Islet of Langerhans (tissue), 1 donor: ENCODE results near the gene BPIFB2.

Experiments
- FAIRE-seq: peaks from one replicate; lab custom pipeline; 2011; peaks lifted over from hg19 to GRCh38; lab: Jason Lieb, UNC

BPIFB2 gene

DNA sequence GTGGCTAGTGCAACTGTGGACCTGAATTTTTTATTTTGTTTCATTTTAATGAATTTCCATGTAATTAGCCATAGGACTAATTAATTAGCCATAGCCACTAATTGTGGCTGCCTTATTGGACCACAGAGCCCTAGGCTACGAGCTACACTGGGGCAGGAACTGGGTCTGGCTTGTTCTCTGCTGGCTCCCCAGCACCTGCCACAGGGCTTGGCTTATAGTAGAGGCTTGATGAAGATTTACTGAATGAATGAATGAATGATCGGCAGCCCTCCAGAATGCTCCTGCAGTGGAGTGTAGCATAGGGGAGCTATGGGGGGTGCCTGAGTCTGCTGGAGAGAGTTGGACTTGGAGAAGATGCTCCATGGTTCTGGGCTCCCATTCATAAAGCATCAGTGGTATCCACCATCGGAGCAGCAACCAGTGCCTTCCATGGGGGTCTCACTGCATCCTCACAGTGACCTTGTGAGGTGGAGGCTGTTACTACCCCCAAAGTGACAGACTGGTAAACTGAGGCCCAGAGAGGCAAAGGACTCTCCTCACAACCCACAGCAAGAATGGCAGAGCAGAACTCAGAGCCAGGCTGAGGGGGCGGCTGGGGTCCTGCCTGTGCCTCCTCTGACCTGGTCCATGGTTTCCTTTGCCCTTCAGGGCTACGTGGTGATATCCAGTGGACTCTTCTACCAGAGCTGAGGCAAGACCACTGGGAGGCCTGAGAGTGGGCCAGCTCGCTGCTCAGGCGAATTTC lies 15.4 kb downstream of the BPIFB2 start:
- FAIRE-seq, result no peak

DNA sequence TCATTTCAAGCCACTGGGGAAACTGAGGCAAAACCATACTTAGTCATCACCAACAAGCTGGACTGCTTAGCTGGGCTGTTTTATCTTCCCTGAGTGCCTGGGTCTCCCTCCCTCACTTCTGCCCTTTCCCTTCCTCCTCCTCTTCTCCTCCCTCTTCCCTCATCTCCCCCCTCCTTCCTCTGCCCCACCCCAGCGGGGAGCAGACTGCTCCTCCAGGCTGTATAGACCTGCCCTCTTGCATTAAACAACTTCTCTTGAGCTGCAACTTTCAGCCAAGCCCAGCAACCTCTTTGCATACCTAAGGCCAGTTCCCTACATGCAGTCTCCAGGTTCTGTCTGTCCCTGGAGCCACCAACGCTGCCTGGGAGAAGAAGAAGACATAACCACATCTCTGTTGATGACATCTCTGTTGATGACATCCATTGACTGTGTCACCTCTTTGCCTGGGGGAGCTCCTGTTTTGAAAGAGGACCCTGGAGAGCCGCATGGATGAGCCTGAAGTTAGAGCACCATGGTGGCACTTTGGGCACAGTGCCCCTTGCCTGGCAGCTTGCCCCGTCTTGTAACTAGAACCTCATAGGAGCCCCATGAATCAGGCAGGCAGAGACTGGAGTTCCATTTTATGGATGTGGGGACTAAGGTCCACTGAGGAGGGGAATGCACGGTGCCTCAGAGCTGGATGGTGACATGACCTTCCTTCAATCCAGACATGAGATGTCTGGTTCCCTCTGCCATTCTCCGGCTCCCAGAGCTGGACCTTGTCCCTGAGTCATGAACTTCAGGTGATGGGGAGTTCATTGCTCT lies 16.1 kb downstream of the BPIFB2 start:
- no peak for FAIRE-seq

DNA sequence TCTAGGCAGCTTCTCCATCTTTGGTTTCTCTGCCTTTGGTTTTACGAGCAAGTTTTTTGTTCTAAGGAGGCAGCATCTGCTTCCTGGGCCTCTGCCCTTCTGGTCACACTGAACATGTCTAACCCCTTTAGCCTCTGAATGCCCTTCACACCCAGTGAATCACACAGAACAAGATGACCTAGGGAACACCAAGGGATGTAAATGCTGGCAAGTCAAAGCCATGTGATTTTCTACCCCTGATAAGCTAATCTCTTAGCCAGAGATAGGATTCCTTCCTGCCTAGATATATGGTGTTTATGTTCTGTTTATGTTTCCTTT lies 16.7 kb downstream of the BPIFB2 start:
- FAIRE-seq, result no peak

DNA sequence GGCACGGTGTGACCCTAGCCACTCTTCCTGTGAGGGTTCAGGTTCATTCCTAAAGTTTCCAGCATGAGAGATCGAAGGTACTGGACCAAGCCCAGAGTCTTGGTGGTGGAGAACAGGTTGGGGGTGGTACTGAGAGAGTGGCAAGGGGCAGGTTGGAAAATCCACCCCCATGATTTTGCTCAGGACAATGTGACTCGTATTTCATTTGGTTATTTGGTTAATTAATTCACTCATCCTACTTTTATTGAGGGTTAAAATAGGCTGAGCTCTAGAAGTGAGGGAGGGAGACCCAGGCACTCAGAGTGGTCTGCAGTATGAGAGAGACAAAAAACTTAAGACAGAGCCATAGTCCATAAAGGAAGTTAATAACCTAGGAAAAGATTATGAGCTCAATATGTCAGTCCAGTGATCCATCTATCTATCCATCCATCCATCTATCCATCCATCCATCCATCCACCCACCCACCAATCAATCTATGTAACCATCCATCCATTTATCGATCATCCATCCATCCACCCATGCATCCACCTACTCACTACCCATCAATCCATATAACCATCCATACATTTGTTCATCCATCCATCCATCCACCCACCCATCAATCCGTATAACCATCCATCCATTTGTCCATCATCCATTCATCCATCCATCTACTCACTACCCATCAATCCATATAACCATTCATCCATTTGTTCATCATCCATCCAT lies 17.3 kb downstream of the BPIFB2 start:
- no peak for FAIRE-seq

DNA sequence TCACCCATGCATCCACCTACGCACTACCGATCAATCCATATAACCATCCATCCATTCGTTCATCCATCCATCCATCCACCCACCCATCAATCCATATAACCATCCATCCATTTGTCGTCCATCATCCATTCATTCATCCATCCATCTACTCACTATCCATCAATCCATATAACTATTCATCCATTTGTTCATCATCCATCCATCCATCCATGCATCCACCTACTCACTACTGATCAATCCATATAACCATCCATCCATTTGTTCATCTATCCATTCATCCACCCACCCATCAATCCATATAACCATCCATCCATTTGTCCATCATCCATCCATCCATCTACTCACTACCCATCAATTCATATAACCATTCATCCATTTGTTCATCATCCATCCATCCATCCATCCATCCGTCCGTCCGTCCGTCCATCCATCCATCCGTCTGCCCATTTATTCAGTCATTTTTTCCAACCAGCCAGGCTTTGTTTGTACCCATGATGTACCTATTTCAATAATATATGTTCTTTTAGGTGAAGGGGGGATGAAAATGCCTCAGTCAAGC lies 17.9 kb downstream of the BPIFB2 start:
- FAIRE-seq, result no peak

DNA sequence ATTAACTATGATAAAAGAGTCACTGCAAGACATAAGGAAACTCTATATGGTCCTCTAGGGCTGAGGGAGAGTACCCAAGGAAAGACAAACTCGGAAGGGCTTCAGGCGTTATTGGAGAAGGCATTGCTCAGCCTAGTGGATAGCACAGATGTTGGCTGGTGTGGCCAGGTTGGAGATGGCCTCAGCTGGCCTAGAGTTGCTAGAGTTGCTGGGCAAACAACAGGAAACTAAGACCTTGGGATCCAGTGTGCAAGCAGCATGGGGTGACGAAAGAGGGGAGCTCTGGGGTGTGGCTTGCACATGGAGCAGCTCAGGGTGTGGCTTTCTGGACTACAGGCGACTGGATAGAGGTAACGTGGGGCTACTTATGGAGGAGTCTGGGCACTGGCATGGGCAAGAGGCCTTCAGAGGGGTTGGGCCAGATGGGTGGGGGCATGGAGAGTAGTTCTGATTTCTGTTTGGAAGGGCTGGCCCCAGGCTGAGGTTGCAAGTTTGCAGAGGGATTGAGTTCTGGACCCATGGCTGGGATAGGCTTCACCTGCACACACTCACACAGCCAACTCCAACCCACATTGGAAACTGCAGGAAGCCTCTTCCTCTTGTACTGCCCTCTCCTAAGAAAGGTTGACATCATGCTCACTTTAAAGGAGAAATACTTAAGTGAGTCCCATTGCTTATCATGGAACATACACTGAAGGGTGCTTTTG lies 18.7 kb downstream of the BPIFB2 start:
- FAIRE-seq, result no peak

DNA sequence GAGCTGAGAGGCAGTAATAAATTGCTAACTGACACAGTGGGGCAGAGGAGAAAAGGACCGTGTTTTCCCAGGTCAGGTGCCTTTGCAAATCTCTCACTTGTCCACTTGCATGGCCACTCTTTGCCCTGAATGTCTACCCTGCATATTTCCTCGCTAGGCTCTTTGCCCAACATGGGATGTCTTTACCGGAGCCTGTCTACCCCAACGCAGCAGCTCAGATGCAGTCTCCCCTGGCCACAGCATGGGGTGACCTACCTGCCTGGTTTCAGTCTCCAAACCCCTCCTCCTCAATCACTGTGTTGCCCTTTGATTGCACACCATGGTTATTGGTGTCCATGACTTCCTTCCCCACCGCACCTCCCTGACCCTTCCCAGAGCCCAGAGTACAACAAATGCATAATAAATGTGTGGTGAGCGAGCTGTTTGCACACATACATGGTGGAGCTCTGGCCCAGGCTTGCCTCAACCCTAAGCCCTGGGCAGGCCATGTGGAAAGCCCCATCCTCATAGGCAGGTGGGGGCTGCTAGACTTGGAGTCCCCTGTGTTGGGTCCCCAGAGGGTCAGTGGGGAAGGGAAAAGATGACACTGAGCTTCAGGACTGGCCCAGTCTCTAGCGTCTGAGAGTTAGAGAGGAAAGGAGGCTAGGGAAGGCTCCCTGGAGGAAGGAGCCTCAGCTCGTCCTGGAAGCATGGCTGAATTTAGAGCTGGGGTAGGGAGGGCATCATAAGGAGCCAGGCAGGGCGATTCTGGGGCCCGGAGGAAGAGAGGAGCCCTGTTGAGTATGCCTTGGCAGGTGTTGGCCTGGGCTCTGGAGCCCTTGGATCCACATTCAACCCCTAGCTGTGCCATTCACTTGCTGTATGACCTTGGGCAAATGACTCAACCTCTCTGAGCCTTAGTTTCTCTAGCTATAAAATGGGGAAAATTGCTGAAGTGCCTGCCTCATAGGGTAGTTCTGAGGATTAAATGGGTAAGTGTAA lies 19.6 kb downstream of the BPIFB2 start:
- FAIRE-seq, result no peak

DNA sequence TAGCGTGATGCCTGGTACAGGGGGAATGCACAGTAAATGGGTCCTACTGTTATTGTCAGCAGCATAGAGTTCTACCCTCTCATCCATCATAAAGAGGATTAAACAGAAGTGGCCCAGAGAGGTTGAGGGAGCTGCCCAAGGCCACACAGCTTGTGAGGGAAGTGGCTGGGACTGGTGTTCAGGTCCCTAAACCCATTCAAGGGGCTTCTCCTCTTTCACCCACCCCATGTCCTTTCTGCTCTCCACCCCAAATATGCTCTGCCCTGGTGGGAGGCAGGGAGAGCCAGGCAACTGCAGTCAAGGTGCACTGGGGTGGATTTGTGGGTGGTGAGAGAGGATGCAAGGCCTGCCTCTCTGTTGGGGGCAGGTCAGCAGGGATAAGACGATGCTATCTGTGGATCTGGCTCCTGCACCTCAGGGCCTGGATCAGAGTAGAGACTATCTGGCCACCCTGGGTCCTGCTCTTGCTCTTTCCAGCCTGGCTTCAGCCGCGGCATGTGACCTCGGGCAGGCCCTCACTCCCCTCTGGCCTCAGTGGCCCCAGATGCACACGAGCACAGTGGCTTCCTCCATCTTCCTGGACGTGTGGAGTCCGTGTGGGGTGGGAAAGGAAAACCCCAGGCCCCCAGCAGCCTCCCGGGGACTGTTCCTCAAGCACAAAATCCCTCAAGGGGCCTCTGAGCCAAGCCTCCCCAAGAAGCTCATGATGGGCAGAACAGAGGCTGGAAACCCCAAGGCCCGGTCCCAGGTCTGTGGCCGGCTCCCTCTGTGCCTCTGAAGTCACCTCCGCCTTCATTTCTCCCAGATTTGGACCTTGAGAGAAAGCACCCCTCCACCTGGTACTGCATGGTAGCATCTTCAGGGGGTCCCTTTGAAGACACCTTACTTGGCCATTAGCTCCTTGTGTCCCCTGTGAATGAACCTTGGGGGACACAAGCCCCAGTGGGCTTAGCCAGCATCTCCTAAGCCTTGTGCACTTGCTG lies 20.6 kb downstream of the BPIFB2 start:
- FAIRE-seq, result no peak

DNA sequence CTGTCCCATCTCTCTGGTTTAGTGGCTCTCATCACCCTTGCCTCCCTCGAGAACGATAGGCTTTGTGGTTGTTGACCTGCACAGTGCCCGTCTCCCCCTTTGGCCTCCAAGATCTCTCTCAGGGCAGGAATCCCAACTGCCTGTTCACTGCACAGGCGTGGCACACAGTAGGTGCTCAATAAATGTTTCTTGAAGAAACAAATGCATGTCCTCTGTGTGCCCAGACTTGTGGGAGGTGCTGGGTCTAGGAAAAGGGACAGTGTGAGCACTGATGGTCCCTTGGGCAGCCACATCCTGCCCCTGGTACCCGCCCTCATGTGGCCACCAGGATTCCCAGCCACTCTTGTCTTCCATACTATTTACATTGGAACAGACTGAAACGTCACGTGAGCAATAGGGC lies 21.4 kb downstream of the BPIFB2 start:
- no peak for FAIRE-seq

DNA sequence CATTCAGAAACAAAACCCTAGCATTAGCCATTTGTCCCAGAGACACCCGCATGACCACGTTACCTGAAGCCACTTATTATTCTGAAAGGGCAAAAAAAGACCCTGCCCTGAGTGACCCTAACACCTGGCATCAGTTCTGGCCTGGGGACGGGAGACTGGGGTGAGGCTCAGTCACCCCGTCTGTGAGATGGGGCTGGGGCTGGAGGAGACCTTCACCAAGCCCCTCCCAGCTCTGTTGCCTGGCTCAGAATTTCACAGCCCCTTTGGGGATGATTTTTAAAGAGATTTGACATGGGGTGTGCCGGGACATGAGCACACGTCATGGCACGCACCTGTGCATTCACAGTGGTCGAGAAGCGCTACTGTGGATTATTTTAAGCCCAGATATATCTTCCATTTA lies 22.6 kb downstream of the BPIFB2 start:
- no peak for FAIRE-seq

DNA sequence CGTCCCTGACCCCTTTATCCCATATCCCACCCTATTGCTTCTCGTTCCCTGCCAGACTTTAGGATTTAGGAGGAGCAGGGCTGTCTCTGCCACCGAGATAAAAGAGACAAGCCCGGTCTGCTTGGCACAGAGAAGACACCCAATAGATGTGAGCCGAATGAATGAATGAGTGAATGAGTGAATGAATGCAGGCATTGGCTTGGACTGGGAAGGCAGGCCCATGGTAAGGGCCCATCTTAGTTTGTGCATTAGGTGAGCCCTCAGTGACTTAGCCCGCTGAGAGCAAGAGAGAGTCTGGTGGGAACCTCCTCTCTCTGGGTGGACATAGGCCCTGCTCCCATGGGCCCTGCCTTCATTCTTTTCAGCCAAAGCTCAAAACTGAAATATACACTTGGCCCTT lies 23.1 kb downstream of the BPIFB2 start:
- FAIRE-seq, result no peak

DNA sequence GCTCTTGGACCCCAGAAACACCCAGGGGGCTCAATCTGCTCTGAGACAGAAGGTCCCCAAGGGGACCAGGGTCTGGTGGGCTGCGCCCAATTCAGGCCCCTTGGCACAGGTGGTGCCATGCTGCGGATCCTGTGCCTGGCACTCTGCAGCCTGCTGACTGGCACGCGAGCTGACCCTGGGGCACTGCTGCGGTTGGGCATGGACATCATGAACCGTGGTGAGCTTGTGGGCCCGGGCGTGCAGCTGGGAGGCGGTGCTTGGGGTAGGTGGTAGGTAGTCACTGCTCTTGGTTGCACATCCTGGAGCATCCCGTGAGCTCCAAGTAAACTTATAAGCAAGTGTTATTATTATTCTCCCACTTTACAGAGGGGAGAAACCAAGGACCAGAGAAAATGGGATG lies 24.0 kb downstream of the BPIFB2 start, which contains the start of gene BPIFB6:
Gene BPIFB6 (plus strand): TSS at position 118 of the 400 bp plus-strand sequence. CDS start 0 bp downstream, at position 118.
- no peak for FAIRE-seq

DNA sequence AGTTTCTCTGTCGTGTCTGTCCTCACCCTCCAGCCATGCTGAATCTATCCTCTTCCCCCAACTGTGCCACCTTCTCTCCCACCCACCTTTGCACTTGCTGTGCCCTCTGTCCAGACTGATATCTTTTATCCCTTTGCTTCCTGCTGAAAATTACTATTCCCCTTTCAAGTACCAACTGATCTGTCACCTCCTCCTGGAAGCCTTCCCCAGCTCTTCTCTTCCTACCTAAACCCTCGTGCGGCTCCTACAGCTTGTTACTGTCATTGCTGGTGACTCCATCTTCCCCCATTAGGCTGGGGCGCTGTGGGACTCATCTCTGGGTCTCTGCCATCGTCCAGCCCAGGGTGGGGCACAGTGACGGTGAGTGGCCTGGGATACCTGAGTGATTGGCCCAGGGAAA lies 25.1 kb downstream of the BPIFB2 start:
- no peak for FAIRE-seq

DNA sequence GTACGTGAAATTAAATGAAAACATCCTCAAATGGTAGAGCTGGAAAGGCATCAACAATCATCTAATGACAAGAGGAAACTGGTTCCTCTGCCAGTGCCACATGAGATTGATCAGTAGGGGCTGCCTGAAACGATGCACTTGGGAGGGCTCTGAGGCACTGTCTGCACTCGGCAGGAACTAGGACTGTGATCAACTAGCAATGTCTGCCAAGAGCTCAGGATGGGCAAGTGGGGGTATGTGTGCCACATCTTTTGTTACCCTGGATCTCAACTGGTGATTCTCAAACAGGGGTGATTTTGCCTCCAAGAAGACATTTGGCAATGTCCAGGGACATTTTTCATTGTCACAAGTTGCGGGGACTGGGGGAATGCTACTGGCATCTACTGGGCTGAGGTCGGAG lies 25.9 kb downstream of the BPIFB2 start:
- no peak for FAIRE-seq

DNA sequence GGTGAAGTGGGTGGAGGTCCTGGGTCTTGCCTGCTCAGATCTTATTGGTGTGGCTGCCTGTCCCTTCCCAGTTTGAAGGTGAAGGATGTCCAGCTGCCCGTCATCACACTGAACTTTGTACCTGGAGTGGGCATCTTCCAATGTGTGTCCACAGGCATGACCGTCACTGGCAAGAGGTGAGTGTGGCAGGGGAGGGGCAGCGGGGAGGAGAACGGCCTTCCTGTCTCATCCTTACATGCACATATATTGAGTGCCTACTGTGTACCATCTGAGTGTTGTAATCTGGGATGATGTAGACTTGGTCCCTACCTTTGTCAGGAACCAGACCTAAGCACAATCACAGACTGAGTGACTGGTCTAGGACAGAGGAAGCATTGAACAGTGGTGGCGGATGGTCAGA lies 26.6 kb downstream of the BPIFB2 start:
- FAIRE-seq, result no peak

DNA sequence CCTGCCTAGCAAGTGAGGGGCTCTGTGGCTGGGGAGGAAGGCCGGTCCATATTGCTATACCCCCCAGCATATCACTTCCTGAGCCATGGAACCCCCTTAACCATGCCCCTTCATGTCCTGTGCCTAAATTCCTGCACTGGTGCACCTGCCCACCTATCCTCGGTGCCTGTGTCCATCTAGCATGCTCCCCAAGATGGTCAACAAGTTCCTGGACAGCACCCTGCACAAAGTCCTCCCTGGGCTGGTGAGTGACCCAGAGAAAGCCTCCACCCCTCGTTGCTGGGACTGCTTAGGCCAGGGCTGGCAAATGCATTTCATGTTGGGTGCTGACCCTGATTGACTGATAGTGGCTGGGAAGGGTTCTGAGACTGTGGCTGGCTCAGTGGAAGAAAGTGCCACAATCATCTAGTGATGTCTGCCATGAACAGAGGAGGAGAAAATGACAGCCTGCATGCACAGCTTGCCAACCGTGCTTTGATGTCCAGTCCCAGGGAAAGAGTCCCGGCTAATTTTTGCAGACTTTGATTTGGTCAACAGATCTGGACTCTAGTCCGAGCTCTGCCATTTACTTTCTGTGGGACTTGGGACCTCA lies 27.5 kb downstream of the BPIFB2 start:
- no peak for FAIRE-seq

DNA sequence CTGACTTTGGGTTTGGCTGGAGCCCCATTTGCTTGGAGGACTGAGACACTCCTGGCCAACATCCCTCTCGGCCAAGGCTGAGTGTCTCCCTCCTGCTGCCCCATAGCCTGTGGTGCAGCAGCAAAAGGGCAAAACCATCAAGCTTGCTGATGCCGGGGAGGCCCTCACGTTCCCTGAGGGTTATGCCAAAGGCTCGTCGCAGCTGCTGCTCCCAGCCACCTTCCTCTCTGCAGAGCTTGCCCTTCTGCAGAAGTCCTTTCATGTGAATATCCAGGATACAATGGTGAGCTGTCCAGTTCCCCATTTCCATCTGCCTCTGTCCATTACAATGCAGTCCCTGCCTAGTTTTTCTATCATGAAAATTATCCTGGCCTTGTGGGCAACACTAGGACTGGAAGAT lies 30.0 kb downstream of the BPIFB2 start:
- no peak for FAIRE-seq

DNA sequence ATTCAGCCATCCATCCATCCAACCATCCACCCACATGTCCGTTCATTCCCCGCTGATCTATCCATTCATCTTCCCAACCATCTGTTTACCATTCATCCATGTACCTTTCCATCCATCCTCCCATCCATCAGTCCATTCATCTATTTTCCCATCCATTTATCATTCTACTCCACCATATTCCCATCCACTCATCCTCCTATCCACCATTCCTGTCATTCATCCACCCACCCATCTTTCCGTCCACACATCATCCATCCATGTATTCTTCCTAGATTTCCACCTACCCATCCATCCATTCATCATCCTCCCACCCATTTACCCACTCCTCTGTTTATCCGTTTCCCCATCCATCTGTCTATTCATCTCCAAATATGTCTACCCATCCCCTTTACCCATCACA lies 30.7 kb downstream of the BPIFB2 start:
- FAIRE-seq, result no peak

DNA sequence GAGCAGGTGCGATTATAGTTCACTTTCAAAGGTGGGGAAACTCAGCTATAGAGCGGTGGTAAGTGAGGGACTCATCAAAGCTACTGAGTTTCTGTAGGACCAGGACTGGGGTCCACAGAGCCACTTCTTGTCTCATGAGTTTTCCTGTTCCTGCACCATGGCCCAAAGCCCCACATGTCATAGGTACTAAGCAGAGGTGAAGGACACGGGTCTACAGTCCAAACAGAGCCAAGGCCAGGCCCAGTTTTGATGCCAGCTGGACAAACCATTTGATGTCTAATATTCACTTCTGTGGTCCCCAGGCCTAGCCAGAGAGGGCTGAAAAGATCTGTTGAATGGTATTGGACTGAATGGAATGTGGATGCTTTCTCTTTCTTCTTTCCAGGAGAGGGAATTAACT lies 34.9 kb downstream of the BPIFB2 start:
- no peak for FAIRE-seq
